AG09319 (cell line): ENCODE results near the gene CDC5L.
"Not testable (repeated sequence)": the region's sequence is repeated elsewhere in the genome, so short reads cannot be mapped to it uniquely, and the experiment has no call there.

Experiments used
- DNase-seq: peaks from one replicate; pipeline ENCODE4 v3.0.0-alpha.2; 2010; ENCODE audit warnings: low read depth; ENCODE audit errors: extremely low read depth
- CTCF ChIP-seq: IDR thresholded peaks from 2 replicates; pipeline ENCODE4 v1.5.1; 2011; ENCODE audit warnings: low read depth, mild to moderate bottlenecking, inconsistent platforms, low read length, moderate library complexity

CDC5L gene

GRCh38 chr6:44342489-44342888, 45.0 kb upstream of the CDC5L start, which contains the start of gene SPATS1:
Gene SPATS1 (plus strand): TSS chr6:44342650. CDS start chr6:44343096, 446 bp downstream.
- no peak for DNase-seq
- TF ChIP-seq CTCF: no peak

- not testable (repeated sequence) for DNase-seq
Observed at GRCh38 chr6:44346818-44347217, 40.7 kb upstream of the CDC5L start.

- no peak for DNase-seq
- no peak for TF ChIP-seq CTCF
Observed at GRCh38 chr6:44349904-44350649, 37.4 kb upstream of the CDC5L start.

- DNase-seq: not testable (repeated sequence)
Observed at GRCh38 chr6:44350650-44350994, 36.9 kb upstream of the CDC5L start.

GRCh38 chr6:44352259-44352658, 35.2 kb upstream of the CDC5L start:
- no peak for TF ChIP-seq CTCF
- DNase-seq: no peak

- DNase-seq: no peak
- no peak for TF ChIP-seq CTCF
Observed at GRCh38 chr6:44353336-44353735, 34.2 kb upstream of the CDC5L start.

- no peak for DNase-seq
- no peak for TF ChIP-seq CTCF
Observed at GRCh38 chr6:44355640-44356039, 31.9 kb upstream of the CDC5L start.

- DNase-seq: no peak
Observed at GRCh38 chr6:44356487-44356886, 31.0 kb upstream of the CDC5L start.

More at GRCh38 chr6:44356487-44356886, 31.0 kb upstream of the CDC5L start:
- no peak for TF ChIP-seq CTCF
